MV-4-11 (cell line): Measurements from ENCODE around the gene IL19.

Source experiments
- DNase-seq: peaks from one replicate; lab custom pipeline; 2025; lab: John Stamatoyannopoulos, UW

IL19 gene, protein sequence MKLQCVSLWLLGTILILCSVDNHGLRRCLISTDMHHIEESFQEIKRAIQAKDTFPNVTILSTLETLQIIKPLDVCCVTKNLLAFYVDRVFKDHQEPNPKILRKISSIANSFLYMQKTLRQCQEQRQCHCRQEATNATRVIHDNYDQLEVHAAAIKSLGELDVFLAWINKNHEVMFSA

GRCh38 chr1:206770531-206771337, at the start of gene IL19:
Gene IL19, plus strand, starts transcription at chr1:206770773. Its CDS starts 65,890 bp downstream, at chr1:206836663.
- DNase-seq, result peak; percentile 89

GRCh38 chr1:206721454-206721853, 49.1 kb upstream of the IL19 start:
- no peak for DNase-seq

GRCh38 chr1:206722751-206723461, 47.7 kb upstream of the IL19 start:
- no peak for DNase-seq

DNA sequence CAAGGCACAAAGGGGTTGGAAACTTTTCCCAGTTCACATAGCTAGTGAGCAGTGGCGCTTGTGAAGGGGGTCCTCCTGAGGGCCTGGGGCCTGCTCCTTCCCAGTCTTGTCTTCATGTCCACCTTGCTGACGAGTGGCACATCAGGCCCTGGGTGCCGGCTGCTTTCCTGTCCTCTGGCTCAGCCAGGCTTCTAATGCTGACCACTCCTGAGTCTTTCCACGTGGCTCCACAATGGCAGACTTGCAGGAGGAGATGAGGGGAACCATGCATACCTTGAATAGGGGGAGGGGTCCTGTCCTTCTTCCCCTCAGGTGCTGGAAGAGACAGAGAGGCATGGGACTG, 47.1 kb upstream of the IL19 start:
- DNase-seq, result no peak

DNA sequence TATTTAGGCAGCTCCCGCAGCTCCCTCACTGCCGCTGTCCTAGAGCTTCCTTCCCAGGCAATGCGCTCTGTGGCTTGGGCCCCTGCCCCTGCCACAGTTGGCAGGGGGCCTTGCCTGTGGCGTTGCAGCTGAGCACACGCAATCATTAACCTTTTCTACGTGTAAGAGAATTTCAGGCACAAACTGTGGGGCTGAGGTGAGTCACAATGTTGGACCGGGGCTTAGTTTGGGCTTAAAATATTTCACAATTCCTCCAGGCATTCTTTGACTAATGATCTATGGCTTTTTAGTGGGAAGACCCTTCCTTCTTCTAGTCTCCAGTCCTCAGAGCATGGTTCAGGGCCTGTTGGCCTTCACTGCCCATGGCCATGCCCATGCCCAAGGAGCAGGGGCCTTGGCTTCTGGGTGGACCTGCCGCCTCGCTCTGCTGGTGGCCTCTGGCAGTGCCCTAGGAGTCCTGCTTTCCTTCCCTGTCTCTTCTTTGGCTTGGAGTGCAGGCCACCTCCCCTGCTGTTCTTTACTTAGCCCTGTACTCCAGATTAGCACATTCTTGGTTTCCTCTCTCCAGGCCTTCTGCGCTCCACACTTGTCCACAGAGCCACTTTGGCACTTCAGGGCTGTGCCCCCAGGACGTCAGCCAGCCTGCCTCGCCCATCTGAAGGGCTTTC, 46.6 kb upstream of the IL19 start:
- DNase-seq, result peak; percentile 59

DNA sequence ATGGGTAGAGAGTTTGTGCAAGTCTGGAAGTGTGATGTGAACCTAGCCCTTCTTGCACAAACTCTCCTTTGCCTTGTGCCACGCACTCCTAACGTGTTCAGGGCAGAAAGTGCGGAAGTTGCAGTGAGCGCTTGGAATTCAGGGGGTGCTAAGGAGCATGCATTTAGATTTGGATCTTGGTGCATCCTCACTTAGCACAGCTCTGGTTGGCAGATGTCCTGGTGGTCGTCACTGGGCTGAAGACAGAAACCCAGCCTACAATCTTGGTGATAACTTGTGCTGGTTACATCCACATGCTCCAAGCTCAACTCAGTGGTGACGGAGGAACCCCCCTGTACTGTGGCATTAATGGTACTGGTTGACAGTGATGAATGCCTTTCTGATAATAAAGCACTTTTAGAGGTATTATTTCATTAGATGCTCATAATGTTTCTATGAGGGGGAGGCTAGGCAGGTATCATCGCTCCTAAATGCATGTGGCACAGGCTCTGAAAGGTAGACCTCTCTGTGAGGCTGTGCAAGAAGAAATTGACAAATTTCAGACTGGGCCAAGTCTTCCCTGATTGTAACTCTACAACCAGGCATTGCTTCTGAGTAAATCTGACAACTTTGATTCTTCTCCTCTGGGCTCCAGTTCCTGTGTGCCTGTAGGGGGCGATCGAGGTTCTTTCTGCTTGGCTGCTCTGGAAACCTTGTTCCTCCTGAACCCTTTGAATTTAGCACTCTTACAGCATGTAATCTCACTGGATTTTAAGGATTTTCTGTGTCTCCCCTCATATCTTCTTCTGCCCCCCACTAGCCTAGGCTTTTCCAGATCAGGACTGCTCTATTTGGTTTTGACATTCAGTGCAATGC, 45.2 kb upstream of the IL19 start:
- peak; percentile 55 for DNase-seq

GRCh38 chr1:206727981-206728696, 42.4 kb upstream of the IL19 start:
- DNase-seq, result no peak

DNA sequence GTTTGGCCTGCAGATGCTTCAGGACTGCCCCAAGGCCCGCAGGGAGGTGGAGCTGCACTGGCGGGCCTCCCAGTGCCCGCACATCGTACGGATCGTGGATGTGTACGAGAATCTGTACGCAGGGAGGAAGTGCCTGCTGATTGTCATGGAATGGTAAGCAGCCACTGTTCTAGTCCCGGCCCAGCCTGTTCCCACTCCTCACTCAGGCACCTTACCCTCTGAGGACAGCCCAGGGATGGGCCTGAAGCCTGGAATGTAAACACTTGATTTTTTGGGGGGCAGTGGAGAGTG, 41.9 kb upstream of the IL19 start:
- DNase-seq, result no peak

GRCh38 chr1:206729050-206729449, 41.5 kb upstream of the IL19 start:
- no peak for DNase-seq

- DNase-seq, result no peak
These were observed 41.1 kb upstream of the IL19 start for GRCh38 chr1:206729507-206729906.

DNA sequence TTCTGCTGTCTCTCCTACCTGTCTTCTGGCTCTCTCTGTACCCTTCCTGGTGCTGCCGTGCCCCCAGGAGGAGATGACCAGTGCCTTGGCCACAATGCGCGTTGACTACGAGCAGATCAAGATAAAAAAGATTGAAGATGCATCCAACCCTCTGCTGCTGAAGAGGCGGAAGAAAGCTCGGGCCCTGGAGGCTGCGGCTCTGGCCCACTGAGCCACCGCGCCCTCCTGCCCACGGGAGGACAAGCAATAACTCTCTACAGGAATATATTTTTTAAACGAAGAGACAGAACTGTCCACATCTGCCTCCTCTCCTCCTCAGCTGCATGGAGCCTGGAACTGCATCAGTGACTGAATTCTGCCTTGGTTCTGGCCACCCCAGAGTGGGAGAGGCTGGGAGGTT, 38.1 kb upstream of the IL19 start:
- no peak for DNase-seq

DNA sequence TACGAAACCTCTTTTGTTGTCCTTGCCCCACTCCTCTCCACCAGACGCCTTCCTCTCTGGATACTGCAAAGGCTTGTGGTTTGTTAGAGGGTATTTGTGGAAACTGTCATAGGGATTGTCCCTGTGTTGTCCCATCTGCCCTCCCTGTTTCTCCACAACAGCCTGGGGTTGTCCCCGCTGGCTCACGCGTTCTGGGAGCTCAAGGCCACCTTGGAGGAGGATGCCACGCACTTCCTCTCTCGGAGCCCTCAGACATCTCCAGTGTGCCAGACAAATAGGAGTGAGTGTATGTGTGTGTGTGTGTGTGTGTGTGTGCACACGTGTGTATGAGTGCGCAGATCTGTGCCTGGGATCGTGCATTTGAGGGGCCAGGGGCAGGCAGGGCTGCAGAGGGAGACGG, 37.6 kb upstream of the IL19 start:
- DNase-seq, result no peak

- no peak for DNase-seq
These were observed 36.0 kb upstream of the IL19 start for GRCh38 chr1:206734499-206735142.

DNA sequence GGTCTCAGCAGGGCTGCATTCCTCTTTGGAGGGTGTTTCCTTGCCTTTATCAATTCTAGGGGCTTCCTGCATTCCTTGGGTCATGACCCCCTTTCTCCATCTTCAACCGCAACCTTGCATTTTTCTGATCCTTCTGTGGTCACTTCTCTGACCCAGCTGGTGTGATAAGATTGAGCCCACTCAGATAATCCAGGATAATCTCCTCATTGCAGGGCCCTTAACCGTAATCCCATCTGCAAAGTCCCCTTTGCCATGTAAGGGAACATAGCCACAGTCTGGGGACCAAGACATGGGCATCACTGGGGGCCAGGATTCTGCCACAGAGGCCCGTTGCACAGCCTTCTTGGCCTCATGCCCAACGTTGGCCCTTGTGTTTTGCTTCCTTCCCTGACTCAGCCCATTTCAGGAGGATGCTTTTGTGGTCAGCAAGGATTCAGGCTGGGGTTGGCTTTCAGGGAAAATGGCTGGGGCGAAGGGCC, 35.0 kb upstream of the IL19 start:
- no peak for DNase-seq

- no peak for DNase-seq
These were observed 33.5 kb upstream of the IL19 start for GRCh38 chr1:206736878-206737728.

DNA sequence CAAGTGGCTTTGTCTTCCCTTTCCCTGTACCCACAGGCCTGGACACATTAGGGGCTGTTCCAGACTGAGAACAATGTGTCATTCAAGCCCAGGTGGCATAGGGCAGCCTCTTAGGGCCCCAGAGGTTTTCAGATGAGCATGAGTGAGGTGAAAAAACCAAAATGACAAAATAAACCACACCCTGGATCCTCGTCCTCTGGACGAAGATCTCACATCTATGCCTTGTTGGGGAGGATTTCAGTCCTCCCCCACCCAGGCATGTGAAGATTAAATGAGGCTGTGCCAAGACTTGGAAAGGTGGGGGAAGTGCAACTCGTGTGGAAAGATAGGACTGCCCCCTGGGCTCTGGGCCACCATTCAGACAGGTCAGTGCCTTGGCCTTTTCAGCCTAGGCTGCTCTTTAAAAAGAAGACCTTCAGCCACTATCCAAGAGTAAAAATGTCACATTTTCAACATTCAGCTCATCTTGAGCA, 32.8 kb upstream of the IL19 start:
- no peak for DNase-seq

- peak; percentile 54 for DNase-seq
These were observed 31.9 kb upstream of the IL19 start for GRCh38 chr1:206738370-206739366.

GRCh38 chr1:206739411-206740076, 31.0 kb upstream of the IL19 start:
- peak; percentile 87 for DNase-seq
